Adrenal gland (tissue), 5 donors: ENCODE results near the gene CACNA1F.

Source experiments
- CTCF ChIP-seq, 6 experiments: fragments of 450-650 bp in 4 of 6; fragments of 200-600 bp in 2 of 6; sonication (generic) in 1 of 6; IDR thresholded peaks; 1 replicate in 5 of 6; 2 replicates in 1 of 6; pipeline versions ENCODE4 v1.5.1 to v1.8.0; 2016 to 2021; ENCODE audit warnings: antibody characterized with exemption in 6 of 6, mild to moderate bottlenecking in 2 of 6, moderate library complexity in 1 of 6
- POLR2A ChIP-seq, 2 donors: fragments of 450-650 bp; IDR thresholded peaks; one replicate each; pipeline ENCODE4 v1.6.1; 2017; ENCODE audit warnings: antibody characterized with exemption in 2 of 2, mild to moderate bottlenecking in 2 of 2, moderate library complexity in 1 of 2
- donor health status: DM: no; HTN: no; CAD: no.

GRCh38 chrX:49250066-49250465 lies 16.9 kb upstream of the CACNA1F start:
- TF ChIP-seq CTCF (IDR thresholded peaks at IDR 0.05) (no peak), POLR2A (IDR thresholded peaks at IDR 0.05) (no peak)
